GM18870 (cell line): Measurements from ENCODE around the gene ZFHX3.
"Not testable (repeated sequence)": the region's sequence is repeated elsewhere in the genome, so short reads cannot be mapped to it uniquely, and the experiment has no call there.

Source experiments
- ATAC-seq: cut with Tn5 transposase; IDR thresholded peaks from one replicate; pipeline ENCODE4 v1.9.1; 2021; ENCODE audit warnings: moderate library complexity; ENCODE audit not compliant: unreplicated experiment

ZFHX3 gene, protein sequence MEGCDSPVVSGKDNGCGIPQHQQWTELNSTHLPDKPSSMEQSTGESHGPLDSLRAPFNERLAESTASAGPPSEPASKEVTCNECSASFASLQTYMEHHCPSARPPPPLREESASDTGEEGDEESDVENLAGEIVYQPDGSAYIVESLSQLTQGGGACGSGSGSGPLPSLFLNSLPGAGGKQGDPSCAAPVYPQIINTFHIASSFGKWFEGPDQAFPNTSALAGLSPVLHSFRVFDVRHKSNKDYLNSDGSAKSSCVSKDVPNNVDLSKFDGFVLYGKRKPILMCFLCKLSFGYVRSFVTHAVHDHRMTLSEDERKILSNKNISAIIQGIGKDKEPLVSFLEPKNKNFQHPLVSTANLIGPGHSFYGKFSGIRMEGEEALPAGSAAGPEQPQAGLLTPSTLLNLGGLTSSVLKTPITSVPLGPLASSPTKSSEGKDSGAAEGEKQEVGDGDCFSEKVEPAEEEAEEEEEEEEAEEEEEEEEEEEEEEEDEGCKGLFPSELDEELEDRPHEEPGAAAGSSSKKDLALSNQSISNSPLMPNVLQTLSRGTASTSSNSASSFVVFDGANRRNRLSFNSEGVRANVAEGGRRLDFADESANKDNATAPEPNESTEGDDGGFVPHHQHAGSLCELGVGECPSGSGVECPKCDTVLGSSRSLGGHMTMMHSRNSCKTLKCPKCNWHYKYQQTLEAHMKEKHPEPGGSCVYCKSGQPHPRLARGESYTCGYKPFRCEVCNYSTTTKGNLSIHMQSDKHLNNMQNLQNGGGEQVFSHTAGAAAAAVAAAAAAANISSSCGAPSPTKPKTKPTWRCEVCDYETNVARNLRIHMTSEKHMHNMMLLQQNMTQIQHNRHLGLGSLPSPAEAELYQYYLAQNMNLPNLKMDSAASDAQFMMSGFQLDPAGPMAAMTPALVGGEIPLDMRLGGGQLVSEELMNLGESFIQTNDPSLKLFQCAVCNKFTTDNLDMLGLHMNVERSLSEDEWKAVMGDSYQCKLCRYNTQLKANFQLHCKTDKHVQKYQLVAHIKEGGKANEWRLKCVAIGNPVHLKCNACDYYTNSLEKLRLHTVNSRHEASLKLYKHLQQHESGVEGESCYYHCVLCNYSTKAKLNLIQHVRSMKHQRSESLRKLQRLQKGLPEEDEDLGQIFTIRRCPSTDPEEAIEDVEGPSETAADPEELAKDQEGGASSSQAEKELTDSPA (N-terminal part only)

GRCh38 chr16:73047536-73048291 is at the start of gene ZFHX3:
ZFHX3 (minus strand) TSS chr16:73048128; CDS start chr16:72960145, 87,983 bp downstream.
- ATAC-seq = peak; percentile 67

GRCh38 chr16:73096510-73096909 is 48.6 kb upstream of the ZFHX3 start:
- ATAC-seq = no peak

GRCh38 chr16:73095885-73096421 is 48.0 kb upstream of the ZFHX3 start:
- no peak for ATAC-seq

DNA sequence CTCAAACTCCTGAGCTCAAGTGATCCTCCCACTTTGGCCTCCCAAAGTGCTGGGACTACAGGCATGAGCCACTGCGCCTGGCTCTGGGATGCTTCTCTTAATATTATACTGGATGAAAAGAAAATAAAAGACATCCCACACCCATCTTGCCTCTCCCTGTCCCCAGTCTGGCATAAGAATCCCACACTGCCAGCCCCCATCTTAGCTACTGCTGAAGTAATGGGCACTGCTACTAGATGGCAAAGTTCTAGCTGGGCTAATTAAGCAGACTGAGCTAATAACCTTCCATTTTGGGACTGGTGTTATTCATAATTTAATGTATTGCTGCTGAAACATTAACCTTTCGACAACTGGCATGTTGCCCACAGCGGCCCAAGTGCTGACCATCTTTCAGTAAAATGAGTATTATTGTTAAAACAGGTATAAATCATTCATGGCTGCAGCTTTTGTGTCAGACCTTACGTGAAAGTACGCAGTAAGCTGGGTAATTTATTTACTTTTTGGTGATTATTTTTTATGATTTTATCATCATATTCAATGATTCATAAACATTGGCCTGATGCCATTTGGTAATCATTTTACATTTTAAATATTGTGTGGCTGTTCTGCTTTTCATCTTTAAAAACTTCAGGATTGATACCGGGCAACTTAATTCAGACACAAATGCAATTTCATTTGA is 47.4 kb upstream of the ZFHX3 start:
- no peak for ATAC-seq

- ATAC-seq = no peak
Measured at GRCh38 chr16:73094371-73094770, 46.4 kb upstream of the ZFHX3 start.

- ATAC-seq = no peak
Measured at GRCh38 chr16:73093146-73094144, 45.5 kb upstream of the ZFHX3 start.

GRCh38 chr16:73092236-73092781 is 44.4 kb upstream of the ZFHX3 start:
- no peak for ATAC-seq

- ATAC-seq = no peak
Measured at GRCh38 chr16:73091174-73091573, 43.2 kb upstream of the ZFHX3 start.

GRCh38 chr16:73089420-73089819 is 41.5 kb upstream of the ZFHX3 start:
- no peak for ATAC-seq

- ATAC-seq = no peak
Measured at GRCh38 chr16:73086108-73086507, 38.2 kb upstream of the ZFHX3 start.

GRCh38 chr16:73083271-73083670 is 35.3 kb upstream of the ZFHX3 start:
- no peak for ATAC-seq

- ATAC-seq = not testable (repeated sequence)
Measured at GRCh38 chr16:73082634-73083051, 34.7 kb upstream of the ZFHX3 start.

DNA sequence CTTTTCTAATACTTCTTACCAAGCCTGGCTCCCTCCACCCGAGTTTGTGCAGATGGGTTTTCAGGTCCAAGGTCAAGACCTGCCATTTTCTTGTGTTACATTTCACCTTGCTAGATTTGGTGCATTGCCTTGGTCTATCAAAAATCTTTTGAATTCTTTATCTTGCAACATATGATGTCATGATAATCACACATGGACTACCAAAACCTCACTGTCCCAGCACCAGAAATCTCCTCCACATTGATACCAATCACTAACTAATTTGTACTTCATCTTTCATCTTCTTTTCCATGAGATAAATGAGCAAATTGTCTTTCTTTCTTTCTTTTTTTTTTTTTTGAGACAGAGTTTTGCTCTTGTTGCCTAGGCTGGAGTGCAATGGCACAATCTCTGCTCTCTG is 33.0 kb upstream of the ZFHX3 start:
- ATAC-seq = no peak

GRCh38 chr16:73076324-73076810 is 28.4 kb upstream of the ZFHX3 start:
- ATAC-seq = no peak

GRCh38 chr16:73074382-73074781 is 26.5 kb upstream of the ZFHX3 start:
- no peak for ATAC-seq

GRCh38 chr16:73072051-73072450 is 24.1 kb upstream of the ZFHX3 start:
- ATAC-seq = not testable (repeated sequence)

DNA sequence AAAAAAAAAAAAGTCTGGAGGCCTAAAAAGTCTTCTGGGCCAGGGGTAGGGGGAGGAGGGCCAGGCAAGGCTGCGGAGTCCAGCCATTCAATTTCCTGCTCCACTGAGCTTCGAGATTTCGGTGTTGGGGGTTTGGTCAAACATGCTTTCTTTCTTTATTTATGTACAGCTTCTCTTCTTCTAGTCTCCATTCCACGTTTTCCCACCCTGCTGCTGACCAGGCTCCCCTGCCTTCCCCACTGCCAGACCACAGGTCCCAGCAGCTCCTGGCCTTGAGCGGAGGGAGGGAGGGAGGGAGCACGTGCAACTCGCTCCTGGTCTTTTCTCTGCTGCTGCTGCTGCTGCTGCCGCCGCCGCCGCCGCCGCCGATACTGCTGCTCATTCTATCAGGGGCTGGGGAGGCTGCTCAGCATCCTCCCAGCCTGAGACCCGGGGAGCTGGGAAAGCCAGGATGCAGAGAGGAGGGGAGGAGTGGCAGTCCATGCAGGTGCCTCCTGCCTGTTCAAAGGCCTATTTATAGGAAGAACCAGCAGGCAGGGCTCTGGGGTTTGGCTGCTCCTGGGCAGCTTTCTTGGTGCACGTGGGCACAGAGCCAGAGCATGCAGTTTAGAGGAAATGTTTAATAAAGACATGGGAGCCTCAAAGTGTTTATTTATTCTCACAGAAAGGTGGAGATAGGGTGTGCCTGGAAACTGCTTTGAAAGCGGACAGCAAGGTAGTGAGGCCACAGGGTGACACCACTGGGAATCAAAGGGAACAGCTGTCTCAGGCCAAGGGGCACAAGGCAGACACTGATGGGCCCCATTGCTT is 23.4 kb upstream of the ZFHX3 start:
- no peak for ATAC-seq
